Measurements from ENCODE around the gene SUGT1.

- TF ChIP-seq CTCF (conservative IDR thresholded peaks at IDR 0.05) (no peak), ZFX (IDR thresholded peaks at IDR 0.05) (no peak)
Observed at GRCh38 chr13:52644108-52644507, 8.5 kb upstream of the SUGT1 start.

Measured in C4-2B (cell line).